ENCODE results near the gene ABCA10. TPM values are rescaled to one million over a fixed set of nuclear protein-coding genes. Genes with fewer than 3 reads are reported as not detected.

Gene ABCA10
- total and polyA plus RNA-seq, 4 donors = 0.32 to 5.5 (median 2.0) TPM

DNA sequence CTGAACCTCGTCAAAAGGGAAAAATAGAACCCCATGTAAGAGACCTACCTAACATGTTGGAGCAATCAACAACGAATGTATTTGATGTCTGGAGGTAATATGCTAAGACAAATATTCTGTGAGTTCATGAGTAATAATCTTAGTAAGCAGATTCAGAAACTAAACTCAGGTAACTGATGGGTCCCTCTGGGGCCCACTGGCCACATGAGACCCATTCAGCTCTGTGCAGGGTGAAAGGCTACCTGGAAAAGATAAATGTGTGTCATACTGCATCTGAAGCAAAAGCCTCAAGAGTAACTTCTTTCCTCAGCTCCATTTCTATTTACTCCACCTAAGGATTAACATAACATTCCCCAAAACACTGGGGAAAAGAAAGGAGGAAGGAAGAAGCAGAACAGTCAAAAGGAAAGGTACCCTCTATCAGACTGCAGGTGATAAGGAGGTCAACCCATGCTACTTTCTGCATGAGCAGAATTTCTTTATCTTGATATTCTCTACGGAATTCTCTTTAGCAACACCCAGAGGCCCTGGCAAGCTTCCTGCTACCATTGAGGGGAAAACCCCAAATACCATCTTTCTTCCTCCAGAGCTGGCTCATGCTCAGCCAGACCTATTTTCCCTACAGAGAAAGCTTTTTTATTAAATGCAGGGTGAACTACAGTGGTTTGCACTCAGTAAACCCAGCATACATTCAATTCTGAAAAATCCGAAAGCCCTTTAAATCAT lies 49.2 kb downstream of the ABCA10 start:
- TF ChIP-seq RAD21 (IDR thresholded peaks at IDR 0.05) (no peak), YY1 (IDR thresholded peaks at IDR 0.05) (no peak), SP1 (IDR thresholded peaks at IDR 0.05) (no peak), FOXA2 (IDR thresholded peaks at IDR 0.05) (no peak), EGR1 (IDR thresholded peaks at IDR 0.05; ENCODE audit: low read depth in 2 of 2) (no peak), MAX (IDR thresholded peaks at IDR 0.05) (no peak), GABPA (IDR thresholded peaks at IDR 0.05 in 1 of 2, conservative IDR thresholded peaks at IDR 0.05 in 1 of 2) (no peak), TAF1 (conservative IDR thresholded peaks at IDR 0.05) (no peak), FOXA1 (IDR thresholded peaks at IDR 0.05) (no peak)
- TF ChIP-seq, protein P1, sequence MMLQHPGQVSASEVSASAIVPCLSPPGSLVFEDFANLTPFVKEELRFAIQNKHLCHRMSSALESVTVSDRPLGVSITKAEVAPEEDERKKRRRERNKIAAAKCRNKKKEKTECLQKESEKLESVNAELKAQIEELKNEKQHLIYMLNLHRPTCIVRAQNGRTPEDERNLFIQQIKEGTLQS (IDR thresholded peaks at IDR 0.05) = no peak
- Histone ChIP-seq H3K9me3 (ENCODE audit: control insufficient read depth in 4 of 4, low read length in 3 of 4) (no peaks in the 10 kb centered on the region), H3K9ac (ENCODE audit: low read depth in 1 of 2, low read length in 2 of 2) (no peak overlapping the region), H3K4me1 (ENCODE audit: control insufficient read depth in 4 of 4, insufficient read depth in 4 of 4, low read length in 3 of 4) (peaks cover 0 to 1% (median 0%) of the 10 kb centered on the region in 4 donors), H3K27me3 (ENCODE audit: control insufficient read depth in 4 of 4, insufficient read depth in 4 of 4, low read length in 3 of 4) (no peaks in the 10 kb centered on the region), H3K27ac (ENCODE audit: low read depth in 1 of 2, low read length in 2 of 2) (no peak overlapping the region), H3K36me3 (ENCODE audit: control insufficient read depth in 4 of 4, insufficient read depth in 3 of 4, low read depth in 1 of 4, low read length in 3 of 4) (peaks cover 0 to 13% (median 0%) of the 10 kb centered on the region in 4 donors), H3K4me3 (ENCODE audit: low read depth in 1 of 3, low read length in 3 of 3) (no peak overlapping the region)
- WGBS = 72% methylated on average over 4 of the region's 4 CpGs
- DNase-seq (ENCODE audit: low spot score) = no peak

- WGBS = 94% methylated on average over 1 of the region's 1 CpG
- no peak for DNase-seq (ENCODE audit: low spot score)
- H3K9ac ChIP-seq (ENCODE audit: low read depth in 1 of 2, low read length in 2 of 2) = no peak overlapping the region
- H3K4me1 ChIP-seq (ENCODE audit: control insufficient read depth in 4 of 4, insufficient read depth in 4 of 4, low read length in 3 of 4) = peaks cover 0 to 1% (median 0%) of the 10 kb centered on the region in 4 donors
- H3K36me3 ChIP-seq (ENCODE audit: control insufficient read depth in 4 of 4, insufficient read depth in 3 of 4, low read depth in 1 of 4, low read length in 3 of 4) = peaks cover 0 to 8% (median 0%) of the 10 kb centered on the region in 4 donors
- TF ChIP-seq TAF1 (conservative IDR thresholded peaks at IDR 0.05) (no peak), EGR1 (IDR thresholded peaks at IDR 0.05; ENCODE audit: low read depth in 2 of 2) (no peak), RXRA (IDR thresholded peaks at IDR 0.05) (no peak), GABPA (IDR thresholded peaks at IDR 0.05 in 1 of 2, conservative IDR thresholded peaks at IDR 0.05 in 1 of 2) (no peak), HNF4A (conservative IDR thresholded peaks at IDR 0.05) (no peak), NR2F2 (IDR thresholded peaks at IDR 0.05) (no peak), FOXA1 (IDR thresholded peaks at IDR 0.05) (no peak), CTCF (IDR thresholded peaks at IDR 0.05; ENCODE audit: low read depth, low read length, missing input control) (no peak), MAX (IDR thresholded peaks at IDR 0.05) (no peak), YY1 (IDR thresholded peaks at IDR 0.05) (no peak), RAD21 (IDR thresholded peaks at IDR 0.05) (no peak), SP1 (IDR thresholded peaks at IDR 0.05) (no peak), JUND (IDR thresholded peaks at IDR 0.05) (no peak), REST (IDR thresholded peaks at IDR 0.05) (no peak)
- no peak overlapping the region for H3K27ac ChIP-seq (ENCODE audit: low read depth in 1 of 2, low read length in 2 of 2)
- no peak overlapping the region for H3K4me3 ChIP-seq (ENCODE audit: low read depth in 1 of 3, low read length in 3 of 3)
- H3K9me3 ChIP-seq (ENCODE audit: control insufficient read depth in 4 of 4, low read length in 3 of 4) = no peaks in the 10 kb centered on the region
- no peaks in the 10 kb centered on the region for H3K27me3 ChIP-seq (ENCODE audit: control insufficient read depth in 4 of 4, insufficient read depth in 4 of 4, low read length in 3 of 4)
Observed at GRCh38 chr17:69176457-69176795, 52.2 kb downstream of the ABCA10 start.

Measured in liver (tissue), 9 donors.